BLaER1 treated with 17β-estradiol and CSF1 and Interleukin-3, amounts not matched to agents 10 nM and 100 nM (cell line): Measurements from ENCODE around the gene CDK10.

ENCODE experiments used
- H3K27ac ChIP-seq, 11 experiments: shearing (Covaris generic); formaldehyde crosslinking; 2 replicates each; pipeline ENCODE4 v1.8.1; 2022
- H3K27me3 ChIP-seq, 11 experiments: shearing (Covaris generic); formaldehyde crosslinking; 2 replicates each; pipeline ENCODE4 v1.8.1; 2022
- H3K36me3 ChIP-seq, 11 experiments: shearing (Covaris generic); formaldehyde crosslinking; 2 replicates each; pipeline ENCODE4 v1.8.1; 2022
- H3K4me1 ChIP-seq, 10 experiments: shearing (Covaris generic); formaldehyde crosslinking; 2 replicates each; pipeline ENCODE4 v1.8.1; 2022
- H3K4me2 ChIP-seq, 11 experiments: shearing (Covaris generic); formaldehyde crosslinking; 2 replicates each; pipeline ENCODE4 v1.8.1; 2022
- H3K4me3 ChIP-seq, 10 experiments: shearing (Covaris generic); formaldehyde crosslinking; 2 replicates each; pipeline ENCODE4 v1.8.1; 2022
- H3K9ac ChIP-seq, 11 experiments: shearing (Covaris generic); formaldehyde crosslinking; 2 replicates each; pipeline ENCODE4 v1.8.1; 2022
- H3K9me3 ChIP-seq, 11 experiments: shearing (Covaris generic); formaldehyde crosslinking; replicated peaks in 1 of 11; 2 replicates each; pipeline ENCODE4 v1.8.1; 2022
- H4K20me1 ChIP-seq, 11 experiments: shearing (Covaris generic); formaldehyde crosslinking; 2 replicates each; pipeline ENCODE4 v1.8.1; 2022
- Cebpa-rat ChIP-seq, 11 experiments: shearing (Covaris generic); IDR thresholded peaks; 2 replicates each; pipeline ENCODE4 v1.8.1; 2022

CDK10 gene

GRCh38 chr16:89646270-89646669, 40.2 kb upstream of the CDK10 start:
- H3K36me3 ChIP-seq: peaks cover 43 to 66% (median 61%) of the 10 kb centered on the region in 11 experiments
- no peak overlapping the region for H3K4me2 ChIP-seq
- peaks cover 9 to 87% (median 45%) of the 10 kb centered on the region in 11 experiments; a peak in 20 of 22 replicates for H4K20me1 ChIP-seq
- H3K27me3 ChIP-seq: no peaks in the 10 kb centered on the region
- TF ChIP-seq Cebpa-rat (IDR thresholded peaks at IDR 0.05): no peak
- H3K9ac ChIP-seq: no peak overlapping the region
- peaks cover 0 to 21% (median 10%) of the 10 kb centered on the region in 10 experiments; a peak in 14 of 20 replicates for H3K4me1 ChIP-seq
- no peak overlapping the region for H3K4me3 ChIP-seq
- H3K9me3 ChIP-seq: no peaks in the 10 kb centered on the region
- H3K27ac ChIP-seq: no peak overlapping the region

- Histone ChIP-seq H3K4me3 (no peak overlapping the region), H3K36me3 (peaks cover 49 to 72% (median 67%) of the 10 kb centered on the region in 11 experiments)
- TF ChIP-seq Cebpa-rat (IDR thresholded peaks at IDR 0.05): no peak
Observed at GRCh38 chr16:89646906-89647305, 39.6 kb upstream of the CDK10 start.

GRCh38 chr16:89651584-89651983, 34.9 kb upstream of the CDK10 start:
- Histone ChIP-seq H3K27ac (no peak overlapping the region), H3K9ac (peak overlapping the region in 4 of 11 experiments; percentile 21 to 33 (median 28); a peak in 5 of 22 replicates), H3K4me1 (peaks cover 17 to 30% (median 19%) of the 10 kb centered on the region in 10 experiments), H3K27me3 (no peaks in the 10 kb centered on the region), H3K4me3 (no peak overlapping the region), H3K9me3 (no peaks in the 10 kb centered on the region), H4K20me1 (peaks cover 47 to 89% (median 66%) of the 10 kb centered on the region in 11 experiments; a peak in 21 of 22 replicates), H3K36me3 (peaks cover 36 to 69% (median 59%) of the 10 kb centered on the region in 11 experiments), H3K4me2 (no peak overlapping the region)
- no peak for TF ChIP-seq Cebpa-rat (IDR thresholded peaks at IDR 0.05)

More at GRCh38 chr16:89646906-89647305, 39.6 kb upstream of the CDK10 start:
- H4K20me1 ChIP-seq: peaks cover 15 to 88% (median 49%) of the 10 kb centered on the region in 11 experiments; a peak in 21 of 22 replicates
- no peak overlapping the region for H3K27ac ChIP-seq
- H3K4me1 ChIP-seq: peaks cover 0 to 15% (median 4%) of the 10 kb centered on the region in 10 experiments; a peak in 14 of 20 replicates
- no peak overlapping the region for H3K9ac ChIP-seq
- no peaks in the 10 kb centered on the region for H3K9me3 ChIP-seq
- H3K27me3 ChIP-seq: no peaks in the 10 kb centered on the region
- no peak overlapping the region for H3K4me2 ChIP-seq

GRCh38 chr16:89653656-89654295, 32.7 kb upstream of the CDK10 start:
- H4K20me1 ChIP-seq: peaks cover 50 to 80% (median 65%) of the 10 kb centered on the region in 11 experiments; a peak in 21 of 22 replicates
- no peak for TF ChIP-seq Cebpa-rat (IDR thresholded peaks at IDR 0.05)
- peaks cover 23 to 38% (median 27%) of the 10 kb centered on the region in 10 experiments for H3K4me1 ChIP-seq
- H3K27ac ChIP-seq: no peak overlapping the region
- no peak overlapping the region for H3K9ac ChIP-seq
- H3K4me3 ChIP-seq: no peak overlapping the region
- H3K36me3 ChIP-seq: peaks cover 29 to 55% (median 46%) of the 10 kb centered on the region in 11 experiments
- no peak overlapping the region for H3K4me2 ChIP-seq
- H3K9me3 ChIP-seq: no peaks in the 10 kb centered on the region
- H3K27me3 ChIP-seq: no peaks in the 10 kb centered on the region

- peaks cover 29 to 48% (median 37%) of the 10 kb centered on the region in 10 experiments for H3K4me1 ChIP-seq
- no peak overlapping the region for H3K4me3 ChIP-seq
- H3K27me3 ChIP-seq: no peaks in the 10 kb centered on the region
- 0 out of 22 replicates have a peak overlapping the region, but pooled peaks of 1 of the 11 experiments have one; percentile 2 for H3K27ac ChIP-seq
- peaks cover 29 to 53% (median 43%) of the 10 kb centered on the region in 11 experiments for H3K36me3 ChIP-seq
- H3K9me3 ChIP-seq: no peaks in the 10 kb centered on the region
- no peak for TF ChIP-seq Cebpa-rat (IDR thresholded peaks at IDR 0.05)
- peaks cover 46 to 82% (median 62%) of the 10 kb centered on the region in 11 experiments; a peak in 21 of 22 replicates for H4K20me1 ChIP-seq
- peak overlapping the region; percentile 87 to 99 (median 96); a peak in 20 of 22 replicates for H3K4me2 ChIP-seq
- H3K9ac ChIP-seq: peak overlapping the region in 6 of 11 experiments; percentile 13 to 99 (median 34); a peak in 7 of 22 replicates
Observed at GRCh38 chr16:89655062-89655643, 31.3 kb upstream of the CDK10 start.

GRCh38 chr16:89656435-89657121, 29.9 kb upstream of the CDK10 start:
- Histone ChIP-seq H3K4me1 (peaks cover 29 to 48% (median 37%) of the 10 kb centered on the region in 10 experiments), H3K4me2 (peak overlapping the region; percentile 87 to 99 (median 96)), H3K27ac (peak overlapping the region; percentile 85 to 94 (median 89)), H3K9ac (peak overlapping the region; percentile 90 to 99 (median 95)), H4K20me1 (peaks cover 34 to 76% (median 47%) of the 10 kb centered on the region in 11 experiments; a peak in 21 of 22 replicates), H3K36me3 (peaks cover 29 to 53% (median 43%) of the 10 kb centered on the region in 11 experiments), H3K4me3 (peak overlapping the region; percentile 77 to 99 (median 93)), H3K27me3 (no peaks in the 10 kb centered on the region), H3K9me3 (no peaks in the 10 kb centered on the region)
- TF ChIP-seq Cebpa-rat (IDR thresholded peaks at IDR 0.05): no peak

- Histone ChIP-seq H3K9ac (peak within 1 kb of the TSS; percentile 90 to 99 (median 95)), H3K4me3 (peak within 1 kb of the TSS; percentile 77 to 99 (median 93)), H3K27ac (peak within 1 kb of the TSS; percentile 85 to 94 (median 89)), H3K27me3 (no peaks in the 10 kb centered on the region), H4K20me1 (peaks cover 25 to 66% (median 37%) of the 10 kb centered on the region in 11 experiments; a peak in 21 of 22 replicates), H3K36me3 (peaks cover 22 to 54% (median 46%) of the 10 kb centered on the region in 11 experiments), H3K9me3 (no peaks in the 10 kb centered on the region), H3K4me1 (peaks cover 29 to 48% (median 37%) of the 10 kb centered on the region in 10 experiments), H3K4me2 (peak within 1 kb of the TSS; percentile 87 to 99 (median 96))
- no peak for TF ChIP-seq Cebpa-rat (IDR thresholded peaks at IDR 0.05)
Observed at GRCh38 chr16:89657442-89658220, 28.9 kb upstream of the CDK10 start, which contains the start of the genes CHMP1A and SPATA33. TSS of gene CHMP1A (minus strand) at chr16:89657708. CDS start at chr16:89657588, 120 bp downstream. TSS of gene SPATA33 (plus strand) at chr16:89657836. CDS start at chr16:89657912, 76 bp downstream.
